GM12878 (cell line): ENCODE data around the gene TSPAN5.

Experiments
- TCF7 ChIP-seq: IDR thresholded peaks from 2 replicates; pipeline ENCODE4 v1.6.1; 2014; ENCODE audit warnings: antibody characterized with exemption, borderline replicate concordance
- TF ChIP-seq, protein P1 (sequence below), 3 experiments: IDR thresholded peaks in 2 of 3; conservative IDR thresholded peaks in 1 of 3; 2 replicates each; pipeline ENCODE4 v1.5.1; 2011; ENCODE audit warnings: low read depth in 3 of 3, low read length in 3 of 3, mild to moderate bottlenecking in 3 of 3, control low read depth in 2 of 3, moderate library complexity in 2 of 3, inconsistent platforms in 1 of 3, mixed read lengths in 1 of 3; ENCODE audit not compliant: control insufficient read depth in 2 of 3, insufficient read depth in 1 of 3; ENCODE audit errors: extremely low read depth in 1 of 3
- TF ChIP-seq, protein P2 (sequence below): fragments of 450-650 bp; formaldehyde crosslinking; IDR thresholded peaks from 2 replicates; pipeline ENCODE4 v1.4.0; 2020; ENCODE audit warnings: mild to moderate bottlenecking, moderate library complexity
- TF ChIP-seq, protein P3 (sequence below): fragments of 450-650 bp; IDR thresholded peaks from 2 replicates; pipeline ENCODE4 v1.6.1; 2017; ENCODE audit warnings: mild to moderate bottlenecking

DNA sequence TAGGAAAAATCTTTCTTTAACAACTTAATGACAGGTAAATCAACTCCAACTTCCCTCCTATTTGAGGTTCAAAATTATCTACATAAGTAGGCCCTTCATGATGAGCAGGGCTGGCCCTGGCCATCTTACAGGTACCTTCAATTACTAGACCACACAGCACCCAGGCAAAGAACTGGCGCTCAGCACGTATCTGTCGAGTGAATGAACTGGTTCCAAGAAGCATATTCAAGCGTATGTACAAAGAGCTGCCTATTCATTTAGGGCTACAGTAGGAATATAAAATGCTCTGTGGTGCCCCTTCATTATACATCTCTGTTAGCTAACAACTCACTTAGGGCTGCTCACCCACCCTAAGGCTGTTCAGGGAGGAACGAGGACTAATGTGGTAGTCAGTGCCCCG is 48.0 kb downstream of the TSPAN5 start:
- TF ChIP-seq, protein P1, sequence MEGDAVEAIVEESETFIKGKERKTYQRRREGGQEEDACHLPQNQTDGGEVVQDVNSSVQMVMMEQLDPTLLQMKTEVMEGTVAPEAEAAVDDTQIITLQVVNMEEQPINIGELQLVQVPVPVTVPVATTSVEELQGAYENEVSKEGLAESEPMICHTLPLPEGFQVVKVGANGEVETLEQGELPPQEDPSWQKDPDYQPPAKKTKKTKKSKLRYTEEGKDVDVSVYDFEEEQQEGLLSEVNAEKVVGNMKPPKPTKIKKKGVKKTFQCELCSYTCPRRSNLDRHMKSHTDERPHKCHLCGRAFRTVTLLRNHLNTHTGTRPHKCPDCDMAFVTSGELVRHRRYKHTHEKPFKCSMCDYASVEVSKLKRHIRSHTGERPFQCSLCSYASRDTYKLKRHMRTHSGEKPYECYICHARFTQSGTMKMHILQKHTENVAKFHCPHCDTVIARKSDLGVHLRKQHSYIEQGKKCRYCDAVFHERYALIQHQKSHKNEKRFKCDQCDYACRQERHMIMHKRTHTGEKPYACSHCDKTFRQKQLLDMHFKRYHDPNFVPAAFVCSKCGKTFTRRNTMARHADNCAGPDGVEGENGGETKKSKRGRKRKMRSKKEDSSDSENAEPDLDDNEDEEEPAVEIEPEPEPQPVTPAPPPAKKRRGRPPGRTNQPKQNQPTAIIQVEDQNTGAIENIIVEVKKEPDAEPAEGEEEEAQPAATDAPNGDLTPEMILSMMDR (IDR thresholded peaks at IDR 0.05 in 2 of 3, conservative IDR thresholded peaks at IDR 0.05 in 1 of 3; ENCODE audit: control insufficient read depth in 2 of 3, extremely low read depth in 1 of 3, insufficient read depth in 1 of 3, low read depth in 3 of 3, low read length in 3 of 3) = no peak
- TF ChIP-seq TCF7 = no peak
- TF ChIP-seq, protein P2, sequence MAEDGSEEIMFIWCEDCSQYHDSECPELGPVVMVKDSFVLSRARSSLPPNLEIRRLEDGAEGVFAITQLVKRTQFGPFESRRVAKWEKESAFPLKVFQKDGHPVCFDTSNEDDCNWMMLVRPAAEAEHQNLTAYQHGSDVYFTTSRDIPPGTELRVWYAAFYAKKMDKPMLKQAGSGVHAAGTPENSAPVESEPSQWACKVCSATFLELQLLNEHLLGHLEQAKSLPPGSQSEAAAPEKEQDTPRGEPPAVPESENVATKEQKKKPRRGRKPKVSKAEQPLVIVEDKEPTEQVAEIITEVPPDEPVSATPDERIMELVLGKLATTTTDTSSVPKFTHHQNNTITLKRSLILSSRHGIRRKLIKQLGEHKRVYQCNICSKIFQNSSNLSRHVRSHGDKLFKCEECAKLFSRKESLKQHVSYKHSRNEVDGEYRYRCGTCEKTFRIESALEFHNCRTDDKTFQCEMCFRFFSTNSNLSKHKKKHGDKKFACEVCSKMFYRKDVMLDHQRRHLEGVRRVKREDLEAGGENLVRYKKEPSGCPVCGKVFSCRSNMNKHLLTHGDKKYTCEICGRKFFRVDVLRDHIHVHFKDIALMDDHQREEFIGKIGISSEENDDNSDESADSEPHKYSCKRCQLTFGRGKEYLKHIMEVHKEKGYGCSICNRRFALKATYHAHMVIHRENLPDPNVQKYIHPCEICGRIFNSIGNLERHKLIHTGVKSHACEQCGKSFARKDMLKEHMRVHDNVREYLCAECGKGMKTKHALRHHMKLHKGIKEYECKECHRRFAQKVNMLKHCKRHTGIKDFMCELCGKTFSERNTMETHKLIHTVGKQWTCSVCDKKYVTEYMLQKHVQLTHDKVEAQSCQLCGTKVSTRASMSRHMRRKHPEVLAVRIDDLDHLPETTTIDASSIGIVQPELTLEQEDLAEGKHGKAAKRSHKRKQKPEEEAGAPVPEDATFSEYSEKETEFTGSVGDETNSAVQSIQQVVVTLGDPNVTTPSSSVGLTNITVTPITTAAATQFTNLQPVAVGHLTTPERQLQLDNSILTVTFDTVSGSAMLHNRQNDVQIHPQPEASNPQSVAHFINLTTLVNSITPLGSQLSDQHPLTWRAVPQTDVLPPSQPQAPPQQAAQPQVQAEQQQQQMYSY (CRISPR knock-in tag) = no peak
- TF ChIP-seq, protein P3, sequence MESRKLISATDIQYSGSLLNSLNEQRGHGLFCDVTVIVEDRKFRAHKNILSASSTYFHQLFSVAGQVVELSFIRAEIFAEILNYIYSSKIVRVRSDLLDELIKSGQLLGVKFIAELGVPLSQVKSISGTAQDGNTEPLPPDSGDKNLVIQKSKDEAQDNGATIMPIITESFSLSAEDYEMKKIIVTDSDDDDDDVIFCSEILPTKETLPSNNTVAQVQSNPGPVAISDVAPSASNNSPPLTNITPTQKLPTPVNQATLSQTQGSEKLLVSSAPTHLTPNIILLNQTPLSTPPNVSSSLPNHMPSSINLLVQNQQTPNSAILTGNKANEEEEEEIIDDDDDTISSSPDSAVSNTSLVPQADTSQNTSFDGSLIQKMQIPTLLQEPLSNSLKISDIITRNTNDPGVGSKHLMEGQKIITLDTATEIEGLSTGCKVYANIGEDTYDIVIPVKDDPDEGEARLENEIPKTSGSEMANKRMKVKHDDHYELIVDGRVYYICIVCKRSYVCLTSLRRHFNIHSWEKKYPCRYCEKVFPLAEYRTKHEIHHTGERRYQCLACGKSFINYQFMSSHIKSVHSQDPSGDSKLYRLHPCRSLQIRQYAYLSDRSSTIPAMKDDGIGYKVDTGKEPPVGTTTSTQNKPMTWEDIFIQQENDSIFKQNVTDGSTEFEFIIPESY = no peak
